K562 (cell line): ENCODE data around the gene IBA57. TPM values are rescaled to one million over a fixed set of nuclear protein-coding genes. Genes with fewer than 3 reads are reported as not detected.

Experiments used
- BCL6 ChIP-seq: fragments of 250-450 bp; sonication (Bioruptor Pico); IDR thresholded peaks from 2 replicates; pipeline ENCODE4 v1.4.0; 2020
- CCNT2 ChIP-seq: IDR thresholded peaks from 2 replicates; pipeline ENCODE4 v1.6.1; 2011; ENCODE audit warnings: borderline replicate concordance, low read depth, mild to moderate bottlenecking, moderate library complexity, mixed read lengths, low read length; ENCODE audit not compliant: insufficient read length; ENCODE audit errors: extremely low read depth
- EZH2 ChIP-seq: IDR thresholded peaks from 2 replicates; pipeline ENCODE4 v1.6.1; 2012; ENCODE audit warnings: low read depth, mild to moderate bottlenecking, inconsistent platforms, low read length, borderline replicate concordance
- FIP1L1 ChIP-seq: fragments of 200-400 bp; formaldehyde crosslinking; IDR thresholded peaks from 2 replicates; pipeline ENCODE4 v1.6.1; 2018; ENCODE audit warnings: mild to moderate bottlenecking, low read depth, low read length; ENCODE audit not compliant: poor library complexity, severe bottlenecking
- FOXM1 ChIP-seq, 2 experiments: fragments of 450-650 bp in 1 of 2; sonication (generic) in 1 of 2; formaldehyde crosslinking in 1 of 2; IDR thresholded peaks; 2 replicates each; pipeline versions ENCODE4 v1.6.1 to v1.9.0; 2017 to 2022; ENCODE audit warnings: low read depth in 2 of 2, mild to moderate bottlenecking in 2 of 2, missing genetic modification reagents in 1 of 2, moderate library complexity in 1 of 2
- HNRNPK ChIP-seq: fragments of 200-400 bp; formaldehyde crosslinking; IDR thresholded peaks from one replicate; pipeline ENCODE4 v1.6.1; 2018; ENCODE audit warnings: mild to moderate bottlenecking, low read depth, low read length; ENCODE audit not compliant: poor library complexity, severe bottlenecking
- KDM2B ChIP-seq: fragments of 250-450 bp; sonication (Bioruptor Pico); IDR thresholded peaks from 2 replicates; pipeline ENCODE4 v1.8.0; 2021; ENCODE audit warnings: mild to moderate bottlenecking, moderate library complexity
- MCM5 ChIP-seq: fragments of 450-650 bp; IDR thresholded peaks from 2 replicates; pipeline ENCODE4 v1.6.1; 2016; ENCODE audit warnings: low read depth
- MECOM ChIP-seq: fragments of 250-450 bp; sonication (Bioruptor Pico); IDR thresholded peaks from 2 replicates; pipeline ENCODE4 v1.8.0; 2022; ENCODE audit warnings: inconsistent platforms
- MIER1 ChIP-seq: fragments of 450-650 bp; IDR thresholded peaks from 2 replicates; pipeline ENCODE4 v1.6.1; 2016; ENCODE audit warnings: antibody characterized with exemption, mild to moderate bottlenecking, low read depth
- MTF1 ChIP-seq: fragments of 250-450 bp; sonication (Bioruptor Pico); IDR thresholded peaks from 2 replicates; pipeline ENCODE4 v1.9.0; 2021; ENCODE audit warnings: moderate library complexity, mild to moderate bottlenecking, inconsistent platforms, borderline replicate concordance
- PYGO2 ChIP-seq: fragments of 450-650 bp; IDR thresholded peaks from 2 replicates; pipeline ENCODE4 v1.6.1; 2016; ENCODE audit warnings: mild to moderate bottlenecking, missing genetic modification characterization, moderate library complexity, missing compliant biosample characterization
- SMARCE1 ChIP-seq: fragments of 450-650 bp; IDR thresholded peaks from 2 replicates; pipeline ENCODE4 v1.7.1; 2016; ENCODE audit warnings: mild to moderate bottlenecking
- SNRNP70 ChIP-seq: fragments of 200-400 bp; formaldehyde crosslinking; optimal IDR thresholded peaks from 2 replicates; pipeline ENCODE3; 2017; ENCODE audit warnings: low read depth, low read length
- TARDBP ChIP-seq: fragments of 450-650 bp; IDR thresholded peaks from 2 replicates; pipeline ENCODE4 v1.6.1; 2016
- THRAP3 ChIP-seq: fragments of 450-650 bp; IDR thresholded peaks from 2 replicates; pipeline ENCODE4 v1.6.1; 2016; ENCODE audit warnings: mild to moderate bottlenecking, inconsistent platforms, borderline replicate concordance
- YY1 ChIP-seq, 3 experiments: IDR thresholded peaks; 2 replicates each; pipeline ENCODE4 v1.6.1; 2011; ENCODE audit warnings: low read length in 2 of 3, mild to moderate bottlenecking in 2 of 3, moderate library complexity in 2 of 3, borderline replicate concordance in 1 of 3, control low read depth in 1 of 3, low read depth in 1 of 3; ENCODE audit not compliant: insufficient read depth in 3 of 3, insufficient replicate concordance in 2 of 3, control insufficient read depth in 1 of 3, insufficient read length in 1 of 3; ENCODE audit errors: extremely low read depth in 1 of 3
- ZNF280B ChIP-seq: fragments of 250-450 bp; sonication (Bioruptor Pico); IDR thresholded peaks from 2 replicates; pipeline ENCODE4 v1.5.1; 2021; ENCODE audit warnings: mild to moderate bottlenecking
- polyA plus RNA-seq, 8 experiments: library from polyadenylated mRNA; depleted of rRNA in 4 of 8; stranded (reverse) in 5 of 8; unstranded in 3 of 8; fragments of >200 nt; fragmentation: Nextera tagmentation in 2 of 8; fragmentation: Illumina TruSeq in 1 of 8; extraction: Ambion mirVana in 2 of 8; extraction: Trizol in 1 of 8; gene quantifications; 2 replicates each; pipeline versions ENCODE4 v1.2.1 to v1.2.3, GENCODE V29; 2011 to 2014; ENCODE audit warnings: inconsistent platforms in 1 of 8, missing spikeins in 1 of 8
- total RNA-seq, 7 experiments: library from RNA; depleted of rRNA in 6 of 7; stranded (reverse); fragments of >200 nt in 6 of 7; fragmentation: Illumina TruSeq in 2 of 7; extraction: Trizol in 2 of 7; gene quantifications; 2 replicates each; pipeline versions ENCODE4 v1.2.1 to v1.2.3, GENCODE V29; 2011 to 2021; ENCODE audit warnings: low replicate concordance in 1 of 7

The IBA57 gene
- total and polyA plus RNA-seq, 9 of the 15 experiments (the other 6 are each of a cell fraction or from before 2014, with no cell fraction given) = 0.77 to 15.5 (median 2.7) TPM

GRCh38 chr1:228165372-228166169, at the start of gene IBA57 (continued):
- TF ChIP-seq FOXM1 (IDR thresholded peaks at IDR 0.05; ENCODE audit: low read depth) (no peak), FOXM1 (CRISPR knock-in tag; IDR thresholded peaks at IDR 0.05; ENCODE audit: low read depth) (0 out of 2 replicates have a peak, but pooled peaks have one; percentile 44), FIP1L1 (peak; percentile 58), CCNT2 (peak; percentile 94), THRAP3 (no peak), HNRNPK (peak; percentile 52), MTF1 (peak; percentile 5; the same call in 1 of the 2 replicates), SMARCE1 (no peak), EZH2 (no peak), BCL6 (CRISPR knock-in tag) (no peak), ZNF280B (CRISPR knock-in tag) (no peak), KDM2B (CRISPR knock-in tag) (no peak), MECOM (CRISPR knock-in tag) (no peak), PYGO2 (tag) (no peak), TARDBP (peak; percentile 96), MCM5 (no peak), MIER1 (no peak), SNRNP70 (no peak), YY1 (IDR thresholded peaks at IDR 0.05; ENCODE audit: borderline replicate concordance in 1 of 3, control insufficient read depth in 1 of 3, extremely low read depth in 1 of 3, insufficient read depth in 3 of 3, insufficient read length in 1 of 3, insufficient replicate concordance in 2 of 3, low read depth in 1 of 3, low read length in 2 of 3) (peak; percentile 92 to 99 (median 98))
